Measurements from ENCODE around the gene KAT8. TPM values are rescaled to one million over a fixed set of nuclear protein-coding genes. Genes with fewer than 3 reads are reported as not detected.

KAT8 gene
- total RNA-seq, 2 experiments from 2014 or later: 86.9 to 95.3 TPM

DNA sequence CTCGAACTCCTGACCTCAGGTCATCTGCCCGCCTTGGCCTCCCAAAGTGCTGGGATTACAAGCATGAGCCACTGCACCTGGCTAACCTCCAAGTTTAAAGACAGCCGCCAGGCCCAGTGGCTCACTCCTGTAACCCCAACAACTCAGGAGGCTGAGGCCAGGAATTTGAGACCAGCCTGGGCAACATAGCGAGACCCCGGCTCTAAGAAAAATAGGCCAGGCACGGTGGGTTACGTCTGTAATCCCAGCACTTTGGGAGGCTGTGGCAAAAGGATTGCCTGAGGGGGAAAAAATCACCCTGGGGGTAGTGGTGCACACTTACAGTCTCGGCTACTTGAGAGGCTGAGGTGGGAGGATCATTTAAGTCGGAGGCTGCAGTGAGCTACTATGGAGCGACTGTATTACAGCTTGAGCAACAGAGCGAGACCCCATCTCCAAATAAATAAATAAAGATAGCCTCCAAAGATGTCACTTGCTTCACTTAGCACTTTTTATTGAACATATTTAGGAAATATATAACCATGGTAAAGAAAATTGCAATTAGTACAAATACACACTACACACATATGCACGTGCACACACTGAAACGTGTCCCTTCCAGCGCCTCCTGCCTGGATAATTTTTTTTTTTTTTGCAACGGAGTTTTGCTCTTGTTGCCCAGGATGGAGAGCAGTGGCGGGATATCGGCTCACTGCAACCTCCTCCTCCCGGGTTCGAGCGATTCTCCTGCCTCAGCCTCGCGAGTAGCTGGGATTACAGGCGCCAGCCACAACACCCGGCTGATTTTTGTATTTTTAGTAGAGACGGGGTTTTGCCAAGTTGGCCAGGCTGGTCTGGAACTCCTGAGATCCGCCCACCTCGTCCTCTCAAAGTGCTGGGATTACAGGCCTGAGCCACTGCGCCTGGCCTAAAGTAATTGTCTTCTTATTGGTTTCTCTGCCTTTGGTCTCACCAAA is 10.7 kb upstream of the KAT8 start:
- H3K4me2 ChIP-seq (ENCODE audit: low read length): peak overlapping the region; percentile 96
- intact Hi-C loops (cut with micrococcal nuclease; ENCODE audit: unreplicated experiment): no loop called here
- TF ChIP-seq EZH2phosphoT487 (IDR thresholded peaks at IDR 0.05; ENCODE audit: borderline replicate concordance, low read depth, low read length) (no peak), CTCF (conservative IDR thresholded peaks at IDR 0.05; ENCODE audit: low read length) (no peak)
- ChIA-PET CTCF (ENCODE audit: unreplicated experiment) (interaction anchor here (1.0 kb wide), 1 partner anchor 14 kb away, joined by 4 read pairs; no protein-coding TSS in a partner anchor), POLR2A (interaction anchor here (0.6 to 1.7 kb wide), 3 partner anchors 11 to 44 kb away, joined by 3 to 8 read pairs (median 5); partner anchors contain the start of gene KAT8)
- no peak for DNase-seq (ENCODE audit: low spot score)
- H4K20me1 ChIP-seq (ENCODE audit: insufficient read depth, low read length): no peaks in the 10 kb centered on the region
- no peaks in the 10 kb centered on the region for H3K9me2 ChIP-seq (ENCODE audit: insufficient read depth, low read length)
- H3K36me3 ChIP-seq (ENCODE audit: insufficient read depth, low read length): peaks cover 18% of the 10 kb centered on the region
- no peaks in the 10 kb centered on the region for H3K9me3 ChIP-seq (ENCODE audit: low read length)
- H3K4me1 ChIP-seq (ENCODE audit: insufficient read depth, low read length, poor library complexity, severe bottlenecking): peaks cover 18% of the 10 kb centered on the region
- H3K27ac ChIP-seq (ENCODE audit: low read depth, low read length, poor library complexity, severe bottlenecking): peak overlapping the region; percentile 38
- no peaks in the 10 kb centered on the region for H3K79me2 ChIP-seq (ENCODE audit: insufficient read depth, low read depth, low read length)
- H2AFZ ChIP-seq (ENCODE audit: low read length): no peak overlapping the region
- peak overlapping the region; percentile 87 for H3K4me3 ChIP-seq (ENCODE audit: low read depth, low read length, poor library complexity, severe bottlenecking)
- BruUV-seq (replicated peaks): no TSS peak

- H4K20me1 ChIP-seq (ENCODE audit: insufficient read depth, low read length): no peaks in the 10 kb centered on the region
- BruUV-seq (replicated peaks): no TSS peak
- CTCF ChIA-PET (ENCODE audit: unreplicated experiment): interaction anchor here (1.0 kb wide), 1 partner anchor 14 kb away, joined by 4 read pairs; no protein-coding TSS in a partner anchor
- POLR2A ChIA-PET: interaction anchor here (0.6 to 1.7 kb wide), 5 partner anchors 10 to 44 kb away, joined by 3 to 8 read pairs (median 3); partner anchors contain the start of gene KAT8
- peaks cover 25% of the 10 kb centered on the region for H3K36me3 ChIP-seq (ENCODE audit: insufficient read depth, low read length)
- H3K4me2 ChIP-seq (ENCODE audit: low read length): peak overlapping the region; percentile 96
- H3K9me3 ChIP-seq (ENCODE audit: low read length): no peaks in the 10 kb centered on the region
- H3K4me3 ChIP-seq (ENCODE audit: low read depth, low read length, poor library complexity, severe bottlenecking): peak overlapping the region; percentile 87
- intact Hi-C loops (cut with micrococcal nuclease; ENCODE audit: unreplicated experiment): no loop called here
- H3K79me2 ChIP-seq (ENCODE audit: insufficient read depth, low read depth, low read length): no peaks in the 10 kb centered on the region
- H3K4me1 ChIP-seq (ENCODE audit: insufficient read depth, low read length, poor library complexity, severe bottlenecking): peaks cover 18% of the 10 kb centered on the region
- no peak for TF ChIP-seq EZH2phosphoT487 (IDR thresholded peaks at IDR 0.05; ENCODE audit: borderline replicate concordance, low read depth, low read length)
- TF ChIP-seq CTCF (conservative IDR thresholded peaks at IDR 0.05; ENCODE audit: low read length): no peak
- H3K9me2 ChIP-seq (ENCODE audit: insufficient read depth, low read length): no peaks in the 10 kb centered on the region
- H3K27ac ChIP-seq (ENCODE audit: low read depth, low read length, poor library complexity, severe bottlenecking): peak overlapping the region; percentile 38
- peak; percentile 25 for DNase-seq (ENCODE audit: low spot score)
- H2AFZ ChIP-seq (ENCODE audit: low read length): peak overlapping the region; percentile 93
These were observed 10.0 kb upstream of the KAT8 start for GRCh38 chr16:31107465-31107867.
